Measurements from ENCODE around the gene MAML2.

Gene MAML2

GRCh38 chr11:96051820-96052219 lies 291.2 kb downstream of the MAML2 start:
- TF ChIP-seq, protein P1, sequence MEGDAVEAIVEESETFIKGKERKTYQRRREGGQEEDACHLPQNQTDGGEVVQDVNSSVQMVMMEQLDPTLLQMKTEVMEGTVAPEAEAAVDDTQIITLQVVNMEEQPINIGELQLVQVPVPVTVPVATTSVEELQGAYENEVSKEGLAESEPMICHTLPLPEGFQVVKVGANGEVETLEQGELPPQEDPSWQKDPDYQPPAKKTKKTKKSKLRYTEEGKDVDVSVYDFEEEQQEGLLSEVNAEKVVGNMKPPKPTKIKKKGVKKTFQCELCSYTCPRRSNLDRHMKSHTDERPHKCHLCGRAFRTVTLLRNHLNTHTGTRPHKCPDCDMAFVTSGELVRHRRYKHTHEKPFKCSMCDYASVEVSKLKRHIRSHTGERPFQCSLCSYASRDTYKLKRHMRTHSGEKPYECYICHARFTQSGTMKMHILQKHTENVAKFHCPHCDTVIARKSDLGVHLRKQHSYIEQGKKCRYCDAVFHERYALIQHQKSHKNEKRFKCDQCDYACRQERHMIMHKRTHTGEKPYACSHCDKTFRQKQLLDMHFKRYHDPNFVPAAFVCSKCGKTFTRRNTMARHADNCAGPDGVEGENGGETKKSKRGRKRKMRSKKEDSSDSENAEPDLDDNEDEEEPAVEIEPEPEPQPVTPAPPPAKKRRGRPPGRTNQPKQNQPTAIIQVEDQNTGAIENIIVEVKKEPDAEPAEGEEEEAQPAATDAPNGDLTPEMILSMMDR (IDR thresholded peaks at IDR 0.05; ENCODE audit: extremely low read depth, insufficient read depth, missing control alignments): no peak
- DNase-seq (ENCODE audit: low spot score): peak; percentile 71
- in situ Hi-C loops (cut with MboI; ENCODE audit: low pct_unique_long_range_greater_than_20kb, low sequenced_read_pairs, unreplicated experiment): loop anchor here (25.0 kb wide), 1 partner anchor 285 kb away; the partner anchor contains the start of gene MAML2

DNA sequence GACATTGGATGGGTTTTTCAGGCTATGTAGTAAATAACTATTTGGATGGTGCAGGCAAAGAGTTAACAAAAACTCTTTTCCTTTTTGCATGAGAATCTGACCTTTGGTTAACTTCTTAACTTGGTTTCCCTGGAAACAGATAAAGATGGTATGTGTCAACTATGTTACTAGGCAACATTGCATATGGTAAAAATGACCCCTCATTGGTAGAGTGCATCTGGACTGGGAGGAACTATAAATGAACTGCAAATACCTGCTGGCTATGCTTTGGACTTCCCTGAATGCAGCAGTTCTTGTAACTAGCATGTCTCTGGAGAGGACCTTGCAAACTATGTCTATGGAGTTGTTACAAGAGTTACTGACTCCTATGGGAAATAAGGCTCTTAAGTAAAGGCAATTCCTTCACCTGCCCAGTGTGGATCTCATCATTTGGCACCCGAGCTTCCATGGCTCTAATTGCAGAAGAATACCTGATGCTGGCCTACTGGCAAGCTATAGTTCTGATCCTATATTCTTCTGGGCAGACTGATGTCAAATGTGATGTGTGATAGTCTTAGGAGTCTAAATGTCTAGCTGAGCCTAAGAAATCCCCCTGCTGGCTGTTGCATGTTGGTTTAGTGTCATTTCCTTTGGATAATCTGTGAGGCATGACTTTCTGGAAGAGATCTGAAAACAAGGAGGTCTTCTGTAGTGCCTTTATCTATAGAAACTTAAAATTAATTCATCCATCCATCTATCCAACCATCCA lies 292.4 kb downstream of the MAML2 start:
- no peak for DNase-seq (ENCODE audit: low spot score)
- in situ Hi-C loops (cut with MboI; ENCODE audit: low pct_unique_long_range_greater_than_20kb, low sequenced_read_pairs, unreplicated experiment): loop anchor here (25.0 kb wide), 1 partner anchor 287 kb away; the partner anchor contains the start of gene MAML2
- TF ChIP-seq, protein P1 (IDR thresholded peaks at IDR 0.05; ENCODE audit: extremely low read depth, insufficient read depth, missing control alignments): no peak

DNA sequence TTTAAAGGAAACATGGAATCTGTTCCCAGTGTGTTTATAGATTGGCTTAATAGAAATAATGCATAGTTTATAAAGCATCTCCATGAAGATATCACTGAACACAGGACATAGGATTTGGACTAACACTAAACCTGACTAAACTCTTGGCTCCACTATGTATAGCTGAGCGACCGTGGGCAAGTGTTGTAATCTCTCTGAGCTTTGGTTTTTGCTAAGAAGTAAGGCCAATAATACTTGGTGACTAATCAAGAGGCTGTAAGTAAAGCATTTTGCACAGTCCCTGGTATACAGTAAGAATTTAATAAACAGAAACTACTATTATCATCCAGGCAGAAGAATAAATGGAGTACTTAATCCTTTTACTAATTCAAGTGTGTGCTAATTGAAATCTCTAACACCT lies 293.6 kb downstream of the MAML2 start:
- in situ Hi-C loops (cut with MboI; ENCODE audit: low pct_unique_long_range_greater_than_20kb, low sequenced_read_pairs, unreplicated experiment): no loop called here
- TF ChIP-seq, protein P1 (IDR thresholded peaks at IDR 0.05; ENCODE audit: extremely low read depth, insufficient read depth, missing control alignments): no peak
- DNase-seq (ENCODE audit: low spot score): no peak

DNA sequence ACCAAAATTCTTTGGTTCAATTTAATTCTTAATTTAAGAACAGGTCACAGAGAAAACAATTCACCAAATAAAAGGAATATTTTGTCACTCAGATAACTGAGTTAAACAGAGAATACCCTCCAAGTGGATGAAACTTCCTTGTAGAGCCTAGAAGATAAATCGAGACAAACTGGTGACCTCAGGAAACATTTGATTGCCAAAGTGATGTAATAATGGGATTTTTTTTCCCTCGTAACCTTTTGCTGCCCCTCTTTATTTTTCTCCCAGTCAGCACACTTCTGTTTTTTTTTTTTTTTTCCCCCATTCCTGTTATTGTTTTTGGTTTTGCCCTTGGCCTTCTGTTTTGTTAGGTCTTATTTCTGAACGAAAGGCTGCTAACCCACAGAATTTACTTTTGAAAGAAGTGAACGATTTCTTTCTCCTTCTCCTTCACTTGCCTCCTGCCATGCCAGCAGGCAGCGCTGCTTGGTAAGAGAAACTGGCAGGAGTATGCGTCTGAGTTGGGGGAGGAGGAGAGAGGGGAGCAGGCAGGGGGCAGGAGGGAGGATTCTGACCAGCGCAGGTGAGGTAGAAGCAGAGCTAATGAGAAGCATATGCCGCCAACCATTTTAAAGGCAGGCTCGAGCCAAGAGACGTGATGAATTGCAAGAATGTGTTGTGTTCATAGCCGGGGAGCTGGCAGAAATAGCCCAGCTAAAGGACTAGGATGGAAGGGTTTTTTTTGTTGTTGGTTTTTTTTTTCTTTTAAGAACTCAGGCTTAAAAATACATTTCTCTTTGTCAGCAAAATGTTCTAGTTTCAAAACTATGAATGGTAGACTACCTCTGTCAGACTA lies 297.2 kb downstream of the MAML2 start:
- TF ChIP-seq, protein P1 (IDR thresholded peaks at IDR 0.05; ENCODE audit: extremely low read depth, insufficient read depth, missing control alignments): no peak
- in situ Hi-C loops (cut with MboI; ENCODE audit: low pct_unique_long_range_greater_than_20kb, low sequenced_read_pairs, unreplicated experiment): no loop called here
- no peak for DNase-seq (ENCODE audit: low spot score)

DNA sequence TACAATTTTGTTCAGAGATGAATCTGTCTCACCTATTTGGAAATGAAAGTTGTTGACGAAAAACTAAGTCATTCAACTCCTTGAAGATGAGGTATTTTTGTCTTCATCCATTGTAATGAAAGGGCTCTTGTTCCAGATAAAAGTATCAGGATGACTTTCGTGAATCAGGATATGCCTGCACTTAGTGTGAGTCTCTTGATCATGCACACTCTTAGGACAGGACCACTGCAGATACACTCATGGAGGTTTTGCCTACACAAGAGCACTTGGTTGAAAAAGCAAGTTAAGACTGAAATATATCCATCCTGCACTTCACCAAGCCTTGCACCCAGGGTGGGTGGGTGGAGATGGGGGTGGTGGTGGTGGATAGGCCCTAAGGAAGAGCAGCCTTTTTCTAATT lies 298.2 kb downstream of the MAML2 start:
- TF ChIP-seq, protein P1 (IDR thresholded peaks at IDR 0.05; ENCODE audit: extremely low read depth, insufficient read depth, missing control alignments): no peak
- no peak for DNase-seq (ENCODE audit: low spot score)
- in situ Hi-C loops (cut with MboI; ENCODE audit: low pct_unique_long_range_greater_than_20kb, low sequenced_read_pairs, unreplicated experiment): no loop called here

DNA sequence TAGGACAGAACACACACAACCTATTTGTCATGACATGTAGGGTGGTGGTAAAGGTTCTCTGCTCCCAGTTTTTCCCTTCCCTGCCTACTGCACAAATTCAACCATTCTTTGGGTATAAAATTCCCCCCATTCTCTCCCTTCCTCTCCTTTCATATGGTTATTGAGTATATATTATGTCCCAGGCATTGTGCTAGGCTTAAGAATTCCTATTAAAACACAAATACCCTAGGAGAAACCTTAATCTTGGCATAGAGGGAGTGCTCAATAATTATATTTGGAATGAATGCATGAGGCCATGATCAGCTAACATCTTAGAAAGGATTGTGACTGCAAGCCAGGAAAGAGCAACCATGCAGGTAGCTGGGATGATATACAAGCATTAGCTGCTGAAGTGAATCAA lies 298.7 kb downstream of the MAML2 start:
- TF ChIP-seq, protein P1 (IDR thresholded peaks at IDR 0.05; ENCODE audit: extremely low read depth, insufficient read depth, missing control alignments): no peak
- DNase-seq (ENCODE audit: low spot score): no peak
- in situ Hi-C loops (cut with MboI; ENCODE audit: low pct_unique_long_range_greater_than_20kb, low sequenced_read_pairs, unreplicated experiment): no loop called here

Data from GM13977 (cell line).